Activated CD4-positive, alpha-beta T cell treated with anti-CD3 and anti-CD28 coated beads for 36 hours (primary cell): ENCODE measurements around the gene CPLANE2. TPM values are rescaled to one million over a fixed set of nuclear protein-coding genes. Genes with fewer than 3 reads are reported as not detected.
A peak's percentile ranks its signal among the peaks of the same experiment; 100 is the strongest.

Experiments used
- ATAC-seq: fragments of 200-7000 bp; cut with Tn5 transposase; one replicate; pipeline ENCODE4 v1.10.0; 2021; ENCODE audit warnings: mild to moderate bottlenecking, moderate library complexity
- CTCF ChIA-PET: fragments of 350-600 bp; sonication (Branson Sonifier 250); formaldehyde crosslinking; loops from one replicate; lab custom pipeline; 2021; ENCODE audit warnings: antibody characterized with exemption; lab: Charles Lee
- POLR2A ChIA-PET: fragments of 350-600 bp; sonication (Branson Sonifier 250); formaldehyde crosslinking; loops from one replicate; lab custom pipeline; 2021; ENCODE audit warnings: antibody characterized with exemption, inconsistent platforms; lab: Charles Lee
- DNase-seq: peaks from one replicate; pipeline ENCODE4 v3.0.0-alpha.2; 2020
- H3K27ac Mint-ChIP-seq: one replicate; pipeline ENCODE4 v1.8.0; 2021; ENCODE audit warnings: mixed read lengths
- H3K27me3 Mint-ChIP-seq: one replicate; pipeline ENCODE4 v1.8.0; 2021; ENCODE audit warnings: mixed read lengths
- H3K36me3 Mint-ChIP-seq: one replicate; pipeline ENCODE4 v1.8.0; 2021; ENCODE audit warnings: low read depth, mixed read lengths
- H3K4me1 Mint-ChIP-seq: one replicate; pipeline ENCODE4 v1.8.0; 2021; ENCODE audit warnings: mixed read lengths
- H3K4me3 Mint-ChIP-seq: one replicate; pipeline ENCODE4 v1.8.0; 2021; ENCODE audit warnings: mild to moderate bottlenecking, moderate library complexity, mixed read lengths
- H3K9me3 Mint-ChIP-seq: one replicate; pipeline ENCODE4 v1.8.0; 2021; ENCODE audit warnings: low read depth, mixed read lengths
- intact Hi-C, 2 experiments: fragments of 100-400 bp; cut with DNase I in 1 of 2; cut with micrococcal nuclease in 1 of 2; formaldehyde crosslinking; loops; one replicate each; pipeline versions ENCODE4 v1.14.2 to v1.15.1; 2022 to 2024; cut with DNase I, micrococcal nuclease
- total RNA-seq, 2 experiments: library from RNA; stranded (reverse); gene quantifications; one replicate each; pipeline ENCODE4 v1.2.3, GENCODE V29; 2021

Gene CPLANE2
- total RNA-seq, 2 experiments from 2014 or later = 2.4 to 3.7 TPM

DNA sequence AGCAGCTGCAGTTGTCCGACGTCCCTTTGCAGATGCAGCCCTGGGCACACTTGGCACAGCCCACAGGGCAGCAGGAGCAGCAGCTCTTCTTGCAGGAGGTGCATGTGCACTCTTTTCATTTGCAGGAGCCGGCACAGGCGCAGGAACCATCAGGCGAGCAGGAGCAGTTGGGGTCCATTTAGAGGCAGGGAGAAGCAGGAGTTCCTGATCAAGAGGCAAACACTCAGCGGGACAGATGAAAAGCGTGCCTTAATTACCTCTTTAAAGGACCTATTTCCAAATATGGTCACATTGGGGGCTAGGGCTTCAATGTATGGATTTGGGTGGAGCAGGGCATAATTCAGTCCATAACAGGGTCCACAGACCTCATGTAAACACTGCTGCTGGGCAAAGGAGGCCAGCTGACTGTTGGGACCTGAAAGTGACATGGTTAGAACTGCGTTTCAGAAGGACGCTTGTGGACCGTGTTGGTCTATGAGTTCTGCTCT lies 4.3 kb upstream of the CPLANE2 start:
- POLR2A ChIA-PET = no interaction called here
- ATAC-seq = no peak
- DNase-seq = no peak
- Mint-ChIP-seq H3K27me3 (no peaks in the 10 kb centered on the region), H3K36me3 (no peaks in the 10 kb centered on the region), H3K9me3 (no peaks in the 10 kb centered on the region), H3K4me3 (no peak overlapping the region), H3K4me1 (peaks cover 20% of the 10 kb centered on the region), H3K27ac (no peak overlapping the region)
- CTCF ChIA-PET = interaction anchor here (0.7 to 2.0 kb wide), 2 partner anchors 162 to 265 kb away, joined by 3 to 4 read pairs; no protein-coding TSS in a partner anchor
- intact Hi-C loops = no loop called here

DNA sequence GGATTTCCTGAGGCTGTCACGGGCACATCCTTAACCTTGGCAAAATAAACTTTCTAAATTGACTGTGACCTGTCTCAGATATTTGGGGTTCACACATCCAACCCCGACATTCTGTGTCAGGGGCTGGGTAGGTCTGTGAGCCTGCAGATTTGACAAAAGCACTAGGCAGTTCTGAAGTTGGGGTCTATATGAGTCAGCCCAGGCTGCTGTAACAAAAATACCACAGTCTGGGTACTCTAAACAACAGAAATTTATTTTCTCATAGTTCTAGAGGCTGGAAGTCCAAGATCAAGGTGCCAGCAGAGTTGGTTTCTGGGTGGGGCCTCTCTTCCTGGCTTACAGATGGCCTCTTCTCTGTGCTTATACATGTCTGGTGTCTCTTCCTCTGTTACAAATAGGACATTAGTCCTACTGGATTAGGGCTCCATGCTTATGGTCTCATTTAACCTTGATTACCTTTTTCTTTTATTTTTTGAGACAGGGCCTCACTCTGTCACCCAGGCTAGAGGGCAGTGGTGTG lies 3.0 kb upstream of the CPLANE2 start:
- no peaks in the 10 kb centered on the region for H3K27me3 Mint-ChIP-seq
- ChIA-PET CTCF (no interaction called here), POLR2A (no interaction called here)
- H3K9me3 Mint-ChIP-seq = no peaks in the 10 kb centered on the region
- no peak overlapping the region for H3K4me3 Mint-ChIP-seq
- ATAC-seq (no peak), DNase-seq (no peak)
- no peak overlapping the region for H3K27ac Mint-ChIP-seq
- peaks cover 25% of the 10 kb centered on the region for H3K4me1 Mint-ChIP-seq
- H3K36me3 Mint-ChIP-seq = no peaks in the 10 kb centered on the region
- intact Hi-C loops = loop anchor here (5.0 to 10.0 kb wide), 2 partner anchors 125 to 228 kb away; partner anchors contain the start of gene SZRD1 (in 1 of the 2)

DNA sequence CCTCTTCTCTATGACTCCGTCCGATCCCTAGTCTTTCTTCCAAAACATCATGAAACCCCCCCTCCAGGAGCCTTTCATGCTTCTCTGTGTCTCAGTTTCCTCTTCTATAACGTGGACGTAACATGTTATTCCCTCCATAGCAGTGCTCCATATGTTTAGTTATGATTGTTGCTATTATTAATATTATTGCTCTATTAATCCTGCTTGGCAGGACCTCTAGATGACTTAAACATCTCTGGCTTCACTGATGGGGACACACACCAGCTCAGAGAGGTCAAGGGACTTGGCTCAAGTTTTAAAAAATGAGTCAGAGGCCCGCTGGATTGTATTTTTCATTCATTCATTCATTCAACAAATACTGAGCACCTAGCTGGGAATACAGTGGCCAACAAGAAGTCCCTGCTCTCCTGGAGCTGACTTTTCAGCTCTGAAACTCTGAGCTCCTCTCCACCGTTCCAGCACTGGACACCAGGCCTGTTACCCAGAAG lies 404 bp upstream of the CPLANE2 start:
- POLR2A ChIA-PET = interaction anchor here (0.6 to 2.0 kb wide), 2 partner anchors 20 to 134 kb away, joined by 4 to 8 read pairs; no protein-coding TSS in a partner anchor
- H3K27ac Mint-ChIP-seq = peak overlapping the region; percentile 85
- CTCF ChIA-PET = interaction anchor here (0.8 to 1.4 kb wide), 6 partner anchors 11 to 162 kb away, joined by 3 to 8 read pairs (median 4); no protein-coding TSS in a partner anchor
- no peak for DNase-seq
- H3K4me3 Mint-ChIP-seq = peak overlapping the region; percentile 81
- H3K27me3 Mint-ChIP-seq = no peaks in the 10 kb centered on the region
- H3K4me1 Mint-ChIP-seq = peaks cover 23% of the 10 kb centered on the region
- no peaks in the 10 kb centered on the region for H3K36me3 Mint-ChIP-seq
- no peaks in the 10 kb centered on the region for H3K9me3 Mint-ChIP-seq
- intact Hi-C loops = loop anchor here (1.0 to 10.0 kb wide), 11 partner anchors 20 to 620 kb away; partner anchors contain the start of genes SZRD1 (in 2 of the 2), DDI2 (in 1 of the 2), FBXO42 (in 1 of the 2) and NBPF1 (in 1 of the 2)
- no peak for ATAC-seq

DNA sequence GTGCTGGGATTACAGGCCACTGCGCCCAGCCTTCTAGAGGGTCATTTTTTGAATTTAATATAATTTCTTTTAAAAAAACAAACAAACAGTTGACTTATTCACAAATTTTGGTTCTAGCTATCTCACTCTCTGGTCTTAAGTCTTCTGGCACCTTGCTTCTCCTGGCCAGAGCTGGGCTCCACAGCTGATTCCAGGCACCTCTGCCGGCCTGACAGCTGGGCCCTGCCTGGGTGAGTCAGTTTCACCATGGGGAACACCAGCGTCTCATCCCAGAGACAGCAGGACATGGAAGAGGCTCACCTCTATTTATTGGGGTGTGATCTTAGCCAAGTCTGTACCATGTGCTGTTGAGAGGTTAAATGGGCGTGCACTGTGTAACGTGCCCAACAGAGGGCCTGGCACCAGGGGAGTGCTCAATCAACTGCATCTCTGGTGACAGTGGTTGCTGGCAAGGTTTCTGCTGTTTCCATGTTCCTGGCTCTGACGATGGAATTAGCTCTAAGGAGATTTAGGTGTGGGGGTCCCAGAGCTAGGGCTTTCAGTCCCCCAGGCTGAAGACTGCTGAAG lies 956 bp downstream of the CPLANE2 start:
- ATAC-seq (peak; percentile 69), DNase-seq (peak; percentile 67)
- Mint-ChIP-seq H3K4me1 (peaks cover 23% of the 10 kb centered on the region), H3K36me3 (no peaks in the 10 kb centered on the region), H3K27ac (peak overlapping the region; percentile 60), H3K4me3 (peak overlapping the region; percentile 81), H3K27me3 (no peaks in the 10 kb centered on the region), H3K9me3 (no peaks in the 10 kb centered on the region)
- intact Hi-C loops = loop anchor here (2.0 to 10.0 kb wide), 4 partner anchors 19 to 224 kb away; partner anchors contain the start of gene SZRD1 (in 1 of the 2)
- ChIA-PET CTCF (interaction anchor here (1.2 kb wide), 1 partner anchor 9 kb away, joined by 4 read pairs; no protein-coding TSS in a partner anchor), POLR2A (no interaction called here)

DNA sequence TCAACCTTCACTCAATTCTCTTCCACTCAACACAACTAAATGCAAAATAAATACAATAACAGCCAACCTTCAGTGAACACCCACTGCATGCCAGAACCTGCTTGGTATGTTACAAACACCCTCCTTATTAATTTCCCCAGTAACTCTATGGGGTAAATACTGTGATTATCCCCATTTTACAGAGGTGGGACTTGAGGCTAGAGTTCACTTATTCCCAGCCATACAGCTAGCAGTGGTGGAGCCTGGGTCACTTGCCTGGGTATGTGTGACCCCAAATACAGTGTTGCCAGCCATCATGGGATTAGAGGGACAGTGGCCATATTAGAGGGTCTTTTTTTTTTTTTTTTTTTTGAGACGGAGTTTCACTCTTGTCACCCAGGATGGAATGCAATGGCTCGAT lies 1.6 kb downstream of the CPLANE2 start:
- no peak for ATAC-seq
- DNase-seq = no peak
- Mint-ChIP-seq H3K27ac (peak overlapping the region; percentile 33), H3K4me3 (no peak overlapping the region), H3K36me3 (no peaks in the 10 kb centered on the region), H3K9me3 (no peaks in the 10 kb centered on the region), H3K27me3 (no peaks in the 10 kb centered on the region), H3K4me1 (peaks cover 23% of the 10 kb centered on the region)
- ChIA-PET POLR2A (no interaction called here), CTCF (interaction anchor here (1.2 to 1.5 kb wide), 2 partner anchors 9 to 13 kb away, joined by 4 read pairs; no protein-coding TSS in a partner anchor)
- intact Hi-C loops = loop anchor here (5.0 to 10.0 kb wide), 2 partner anchors 129 to 223 kb away; partner anchors contain the start of gene SZRD1 (in 1 of the 2)

DNA sequence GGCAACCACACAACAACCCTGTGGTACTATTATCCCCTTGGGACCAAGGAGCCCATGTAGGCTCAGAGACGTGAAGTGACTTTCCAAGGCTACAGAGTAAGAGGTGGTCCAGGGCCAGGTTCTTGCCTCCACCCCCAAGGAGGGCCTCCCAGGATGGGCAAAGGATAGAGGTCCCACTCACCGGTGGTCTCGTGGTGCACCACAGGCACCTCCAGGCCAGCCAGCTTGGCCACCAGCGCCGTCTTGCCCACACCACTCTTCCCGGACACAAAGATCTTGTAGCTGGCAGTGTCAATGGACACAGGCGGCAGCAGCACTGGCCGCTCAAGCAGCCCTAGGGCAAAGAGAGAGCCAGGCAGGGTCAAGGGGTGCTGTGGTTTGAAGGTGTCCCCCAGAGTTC lies 3.6 kb downstream of the CPLANE2 start:
- intact Hi-C loops = loop anchor here in 1 of 2 experiments (10.0 kb wide), 1 partner anchor 131 kb away; the partner anchor contains the start of gene SZRD1
- POLR2A ChIA-PET = no interaction called here
- CTCF ChIA-PET = interaction anchor here (1.1 to 1.7 kb wide), 4 partner anchors 11 to 154 kb away, joined by 3 to 7 read pairs (median 4); no protein-coding TSS in a partner anchor
- Mint-ChIP-seq H3K36me3 (no peaks in the 10 kb centered on the region), H3K4me3 (no peak overlapping the region), H3K27me3 (peaks cover 3% of the 10 kb centered on the region), H3K27ac (no peak overlapping the region), H3K4me1 (peaks cover 22% of the 10 kb centered on the region), H3K9me3 (no peaks in the 10 kb centered on the region)
- DNase-seq = no peak
- ATAC-seq = no peak

DNA sequence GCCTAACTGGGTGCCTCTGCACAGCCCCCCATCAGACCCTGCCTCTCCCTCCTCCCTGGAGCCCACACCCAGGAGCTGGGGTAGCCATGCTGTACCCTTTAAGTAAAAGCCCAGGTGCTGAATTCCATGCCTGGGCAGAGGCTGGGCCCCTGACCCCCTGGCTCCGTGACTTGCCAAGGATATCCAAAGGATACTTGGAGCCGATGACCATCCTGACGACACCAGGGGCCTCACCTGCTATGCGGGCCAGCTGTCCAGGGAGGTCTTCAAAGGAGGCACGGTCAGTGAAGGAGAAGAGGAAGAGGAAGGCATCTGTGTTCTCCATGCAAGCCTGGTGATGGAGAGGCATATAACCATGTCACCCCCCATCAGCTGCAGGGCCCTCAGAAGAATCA lies 4.7 kb downstream of the CPLANE2 start:
- H3K27me3 Mint-ChIP-seq = peaks cover 15% of the 10 kb centered on the region
- peaks cover 19% of the 10 kb centered on the region for H3K4me1 Mint-ChIP-seq
- H3K36me3 Mint-ChIP-seq = peaks cover 1% of the 10 kb centered on the region
- H3K9me3 Mint-ChIP-seq = no peaks in the 10 kb centered on the region
- ATAC-seq = no peak
- H3K4me3 Mint-ChIP-seq = no peak overlapping the region
- H3K27ac Mint-ChIP-seq = no peak overlapping the region
- CTCF ChIA-PET = interaction anchor here (0.6 to 1.3 kb wide), 4 partner anchors 15 to 317 kb away, joined by 3 to 4 read pairs (median 3); no protein-coding TSS in a partner anchor
- no peak for DNase-seq
- intact Hi-C loops = loop anchor here in 1 of 2 experiments (10.0 kb wide), 1 partner anchor 132 kb away; the partner anchor contains the start of gene SZRD1
- POLR2A ChIA-PET = no interaction called here

DNA sequence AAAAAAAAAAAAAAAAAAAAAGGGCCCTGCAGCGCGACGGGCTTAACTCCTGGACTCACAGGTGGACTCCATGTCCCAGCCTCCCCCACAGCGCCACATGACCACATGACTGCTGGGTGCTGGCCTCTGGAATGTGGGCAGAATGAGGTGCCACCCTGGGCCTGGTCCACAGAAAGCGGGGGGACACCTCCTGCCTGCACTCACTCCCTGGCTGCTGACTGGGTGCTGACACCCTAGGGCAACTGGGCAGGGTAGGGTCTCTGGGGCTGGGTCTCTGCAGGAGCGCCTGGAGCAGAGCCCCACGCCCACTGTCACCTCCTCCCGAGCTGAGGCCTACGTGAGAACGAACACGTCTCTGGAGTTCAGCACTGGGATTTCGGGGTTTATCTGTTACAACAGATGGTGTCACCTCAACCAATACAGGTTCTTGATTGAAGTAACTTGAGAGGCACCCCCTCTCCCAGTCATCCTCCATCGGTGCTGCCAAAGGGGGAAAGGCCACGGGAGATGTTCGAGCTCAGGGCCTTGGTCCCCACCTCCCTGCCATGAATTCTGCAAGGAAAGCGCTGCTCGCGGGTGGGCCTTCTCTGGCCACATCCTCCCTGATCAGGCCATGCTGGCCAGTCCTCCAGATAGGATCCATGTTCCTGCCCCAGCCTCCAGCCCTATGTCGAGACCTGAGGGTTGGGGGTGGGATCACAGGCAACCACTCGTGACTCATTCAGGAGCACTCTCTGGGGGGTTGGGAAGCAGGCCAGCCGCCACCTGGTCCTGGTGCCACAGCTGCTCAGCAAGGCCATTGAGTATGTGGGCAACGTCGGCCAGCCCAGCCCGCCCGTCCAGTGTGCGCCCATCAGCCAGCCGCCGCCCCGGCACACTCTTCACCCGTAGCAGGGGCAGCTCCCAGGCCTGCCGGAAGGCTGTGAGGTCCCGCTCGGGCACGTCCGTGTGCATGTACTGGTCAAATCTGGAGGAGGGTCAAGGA lies 5.4 kb downstream of the CPLANE2 start:
- CTCF ChIA-PET = interaction anchor here (0.6 to 1.5 kb wide), 2 partner anchors 13 to 153 kb away, joined by 3 to 4 read pairs; no protein-coding TSS in a partner anchor
- ATAC-seq (no peak), DNase-seq (no peak)
- Mint-ChIP-seq H3K4me1 (peaks cover 14% of the 10 kb centered on the region), H3K27me3 (peaks cover 18% of the 10 kb centered on the region), H3K36me3 (peaks cover 1% of the 10 kb centered on the region), H3K4me3 (no peak overlapping the region), H3K27ac (no peak overlapping the region), H3K9me3 (no peaks in the 10 kb centered on the region)
- POLR2A ChIA-PET = no interaction called here
- intact Hi-C loops = loop anchor here in 1 of 2 experiments (10.0 kb wide), 1 partner anchor 133 kb away; the partner anchor contains the start of gene SZRD1

DNA sequence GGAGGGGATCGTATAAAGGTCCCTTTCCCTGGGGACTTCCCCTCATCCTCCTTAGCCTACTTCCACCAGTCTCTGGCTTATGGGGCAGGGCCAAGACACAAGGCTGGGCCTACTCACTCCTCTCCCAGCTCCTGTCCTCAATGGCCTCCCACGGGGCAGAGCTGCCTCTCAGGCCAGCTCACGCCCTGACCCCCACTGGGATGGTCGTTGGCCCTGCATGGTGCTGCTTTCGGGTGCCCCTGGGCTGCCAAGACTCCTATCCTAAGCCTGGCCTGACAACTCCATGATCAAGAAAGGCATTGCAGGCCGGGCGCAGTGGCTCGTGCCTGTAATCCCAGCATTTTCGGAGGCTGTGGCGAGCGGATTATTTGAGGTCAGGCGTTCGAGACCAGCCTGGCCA lies 6.2 kb downstream of the CPLANE2 start:
- POLR2A ChIA-PET = no interaction called here
- H3K27me3 Mint-ChIP-seq = peaks cover 26% of the 10 kb centered on the region
- no peak for ATAC-seq
- peaks cover 1% of the 10 kb centered on the region for H3K36me3 Mint-ChIP-seq
- no peaks in the 10 kb centered on the region for H3K9me3 Mint-ChIP-seq
- intact Hi-C loops = loop anchor here in 1 of 2 experiments (10.0 kb wide), 1 partner anchor 134 kb away; the partner anchor contains the start of gene SZRD1
- peaks cover 7% of the 10 kb centered on the region for H3K4me1 Mint-ChIP-seq
- CTCF ChIA-PET = interaction anchor here (1.5 kb wide), 1 partner anchor 14 kb away, joined by 4 read pairs; no protein-coding TSS in a partner anchor
- no peak for DNase-seq
- H3K27ac Mint-ChIP-seq = no peak overlapping the region
- no peak overlapping the region for H3K4me3 Mint-ChIP-seq

DNA sequence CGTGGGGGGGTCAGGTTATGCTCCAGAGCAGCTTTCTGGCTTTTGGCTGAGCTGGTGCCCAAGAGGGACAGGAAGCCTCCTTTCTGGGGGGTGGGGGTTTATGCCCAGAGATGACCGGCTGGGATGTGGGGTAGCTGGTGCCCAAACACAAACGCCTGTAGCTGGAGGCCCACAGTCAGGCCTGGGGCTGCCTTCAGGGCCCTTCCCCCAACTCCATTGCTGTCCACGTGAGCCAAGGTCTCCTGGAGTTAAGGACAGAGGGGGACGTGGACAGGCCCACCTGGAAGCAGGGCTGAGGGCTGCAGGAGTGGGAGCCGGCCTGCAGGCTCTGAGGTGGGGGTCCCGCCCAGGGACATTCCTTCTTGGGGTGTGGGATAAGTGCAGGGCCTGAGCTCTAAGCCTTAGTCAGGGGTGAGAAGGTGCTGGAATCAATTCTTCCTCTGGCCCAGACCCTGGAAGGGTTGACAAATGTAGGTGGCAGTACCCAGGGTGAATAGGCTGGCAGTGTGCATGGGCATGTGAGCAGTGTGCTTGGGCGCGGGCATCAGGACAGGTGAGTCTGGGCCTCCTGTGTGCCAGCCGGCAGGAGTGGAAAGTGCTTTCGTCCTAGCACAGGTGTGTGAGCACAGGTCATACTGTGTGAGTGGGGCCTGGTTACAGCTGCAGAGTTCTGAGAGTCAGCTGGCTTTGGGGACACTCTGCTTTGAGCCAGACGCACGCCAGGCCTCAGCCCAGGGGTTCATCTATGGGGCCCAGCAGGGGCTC lies 6.8 kb downstream of the CPLANE2 start:
- no peak for DNase-seq
- H3K4me1 Mint-ChIP-seq = peaks cover 6% of the 10 kb centered on the region
- no peak overlapping the region for H3K27ac Mint-ChIP-seq
- ATAC-seq = no peak
- intact Hi-C loops = loop anchor here in 1 of 2 experiments (10.0 kb wide), 1 partner anchor 135 kb away; the partner anchor contains the start of gene SZRD1
- H3K4me3 Mint-ChIP-seq = no peak overlapping the region
- CTCF ChIA-PET = interaction anchor here (0.9 to 1.5 kb wide), 3 partner anchors 14 to 154 kb away, joined by 3 to 5 read pairs (median 4); no protein-coding TSS in a partner anchor
- peaks cover 27% of the 10 kb centered on the region for H3K27me3 Mint-ChIP-seq
- no peaks in the 10 kb centered on the region for H3K9me3 Mint-ChIP-seq
- POLR2A ChIA-PET = no interaction called here
- H3K36me3 Mint-ChIP-seq = peaks cover 1% of the 10 kb centered on the region
